Endothelial cell of umbilical vein (primary cell): ENCODE results near the gene PKDCC. TPM values are rescaled to one million over a fixed set of nuclear protein-coding genes. Genes with fewer than 3 reads are reported as not detected.

ENCODE experiments used
- BruUV-seq: library from RNA; stranded (reverse); fragments of 400-500 nt; replicated peaks from 2 replicates; lab custom pipeline; 2021; lab: Mats Ljungman, UMichigan
- CTCF ChIA-PET: fragments of 300-600, 350-600 bp; sonication (Branson Sonifier 250); formaldehyde crosslinking; loops from one replicate; lab custom pipeline; 2021; ENCODE audit warnings: antibody characterized with exemption, inconsistent platforms; lab: Charles Lee
- POLR2A ChIA-PET: fragments of 300-600, 350-600 bp; sonication (Branson Sonifier 250); formaldehyde crosslinking; loops from one replicate; lab custom pipeline; 2021; ENCODE audit warnings: antibody characterized with exemption, inconsistent platforms; lab: Charles Lee
- DNase-seq: peaks from one replicate; pipeline ENCODE4 v3.0.0-alpha.2; 2011; ENCODE audit warnings: low read depth, low spot score
- FAIRE-seq: peaks from 2 replicates; lab custom pipeline; 2011; peaks lifted over from hg19 to GRCh38; lab: Jason Lieb, UNC
- H2AFZ ChIP-seq: 2 replicates; pipeline ENCODE4 v1.6.0; 2012; ENCODE audit warnings: low read depth, low read length, control low read depth, inconsistent platforms
- H3K27ac ChIP-seq: 2 replicates; pipeline ENCODE4 v1.5.1; 2011; ENCODE audit warnings: low read depth, mild to moderate bottlenecking, control low read depth, low read length, moderate library complexity; ENCODE audit not compliant: insufficient read depth
- H3K27me3 ChIP-seq, 2 experiments: 2 replicates each; pipeline versions ENCODE4 v1.6.0 to v1.6.1; 2011; ENCODE audit warnings: low read length in 2 of 2, mixed read lengths in 1 of 2; ENCODE audit not compliant: control insufficient read depth in 2 of 2, insufficient read depth in 2 of 2
- H3K36me3 ChIP-seq, 2 experiments: 2 replicates in 1 of 2; 3 replicates in 1 of 2; pipeline ENCODE4 v1.5.1; 2011; ENCODE audit warnings: low read length in 2 of 2, mild to moderate bottlenecking in 1 of 2, moderate library complexity in 1 of 2; ENCODE audit not compliant: control insufficient read depth in 2 of 2, insufficient read depth in 2 of 2; ENCODE audit errors: extremely low read depth in 1 of 2
- H3K4me1 ChIP-seq: 3 replicates; pipeline ENCODE4 v1.5.1; 2011; ENCODE audit warnings: mild to moderate bottlenecking, low read length; ENCODE audit not compliant: control insufficient read depth, insufficient read depth; ENCODE audit errors: extremely low read depth
- H3K4me2 ChIP-seq: 2 replicates; pipeline ENCODE4 v1.6.1; 2011; ENCODE audit warnings: low read length, control low read depth, mixed read lengths; ENCODE audit not compliant: insufficient read depth
- H3K4me3 ChIP-seq, 3 experiments: fragments of 200-600 bp in 1 of 3; sonication (generic), shearing (Covaris generic) in 1 of 3; replicated peaks in 1 of 3; 2 replicates each; pipeline ENCODE4 v1.5.1; 2011 to 2016; ENCODE audit warnings: control low read depth in 3 of 3, low read length in 3 of 3, mild to moderate bottlenecking in 2 of 3, inconsistent platforms in 1 of 3, low read depth in 1 of 3, moderate library complexity in 1 of 3; ENCODE audit not compliant: insufficient read depth in 1 of 3
- H3K79me2 ChIP-seq: 2 replicates; pipeline ENCODE4 v1.6.0; 2012; ENCODE audit warnings: low read length, inconsistent platforms; ENCODE audit not compliant: control insufficient read depth, insufficient read depth
- H3K9ac ChIP-seq: replicated peaks from 2 replicates; pipeline ENCODE3; 2011; ENCODE audit warnings: low read length, control low read depth; ENCODE audit not compliant: insufficient read depth; ENCODE audit errors: extremely low read depth
- H3K9me1 ChIP-seq: replicated peaks from 3 replicates; pipeline ENCODE4 v1.6.0; 2011; ENCODE audit warnings: mild to moderate bottlenecking, low read length; ENCODE audit not compliant: control insufficient read depth, insufficient read depth; ENCODE audit errors: extremely low read depth
- H3K9me3 ChIP-seq: replicated peaks from 2 replicates; pipeline ENCODE4 v1.5.1; 2012; ENCODE audit warnings: low read length, inconsistent platforms; ENCODE audit not compliant: control insufficient read depth, insufficient read depth
- H4K20me1 ChIP-seq: replicated peaks from 2 replicates; pipeline ENCODE3; 2011; ENCODE audit warnings: mild to moderate bottlenecking, low read length; ENCODE audit not compliant: control insufficient read depth, insufficient read depth; ENCODE audit errors: extremely low read depth
- FOS ChIP-seq: IDR thresholded peaks from 2 replicates; pipeline ENCODE4 v1.6.1; 2011; ENCODE audit warnings: mild to moderate bottlenecking, low read length, moderate library complexity, borderline replicate concordance; ENCODE audit not compliant: insufficient read depth
- JUN ChIP-seq: IDR thresholded peaks from 2 replicates; pipeline ENCODE4 v1.6.1; 2011; ENCODE audit warnings: borderline replicate concordance, low read depth; ENCODE audit not compliant: insufficient read length, insufficient read depth
- MYC ChIP-seq: IDR thresholded peaks from one replicate; pipeline ENCODE4 v1.6.1; 2011; ENCODE audit warnings: mild to moderate bottlenecking, low read depth, low read length
- POLR2A ChIP-seq: IDR thresholded peaks from 2 replicates; pipeline ENCODE4 v1.6.1; 2012; ENCODE audit warnings: low read depth, mild to moderate bottlenecking, control low read depth, low read length
- POLR2AphosphoS5 ChIP-seq: IDR thresholded peaks from 2 replicates; pipeline ENCODE4 v1.6.1; 2012; ENCODE audit warnings: low read depth, mild to moderate bottlenecking, control low read depth, low read length, moderate library complexity; ENCODE audit not compliant: insufficient read depth
- dilution Hi-C: fragments of 300-500 bp; cut with MboI; formaldehyde crosslinking; loops from one replicate; pipeline ENCODE4 v1.15.0; 2019; ENCODE audit warnings: low sequenced_read_pairs; ENCODE audit not compliant: extremely low pct_ligation_motif_present
- intact Hi-C: fragments of 100-400 bp; cut with micrococcal nuclease; formaldehyde crosslinking; loops from one replicate; pipeline ENCODE4 v1.10.0; 2022
- polyA plus RNA-seq, 4 experiments: library from polyadenylated mRNA; depleted of rRNA in 3 of 4; stranded (reverse) in 3 of 4; unstranded in 1 of 4; fragments of >200 nt; gene quantifications; 2 replicates each; pipeline versions ENCODE4 v1.2.1 to v1.2.3, GENCODE V29; 2011 to 2012; ENCODE audit warnings: missing spikeins in 1 of 4
- total RNA-seq: library from RNA; stranded (reverse); gene quantifications from 2 replicates; pipeline ENCODE4 v1.2.3, GENCODE V29; 2021
- TF ChIP-seq, protein P1 (sequence below): IDR thresholded peaks from 2 replicates; pipeline ENCODE4 v1.6.1; 2011; ENCODE audit not compliant: insufficient read depth, insufficient read length

PKDCC gene
- total and polyA plus RNA-seq, 2 donors (not counting 3 experiments of a cell fraction or from before 2014, with no cell fraction given) = 3.0 to 5.9 TPM

DNA sequence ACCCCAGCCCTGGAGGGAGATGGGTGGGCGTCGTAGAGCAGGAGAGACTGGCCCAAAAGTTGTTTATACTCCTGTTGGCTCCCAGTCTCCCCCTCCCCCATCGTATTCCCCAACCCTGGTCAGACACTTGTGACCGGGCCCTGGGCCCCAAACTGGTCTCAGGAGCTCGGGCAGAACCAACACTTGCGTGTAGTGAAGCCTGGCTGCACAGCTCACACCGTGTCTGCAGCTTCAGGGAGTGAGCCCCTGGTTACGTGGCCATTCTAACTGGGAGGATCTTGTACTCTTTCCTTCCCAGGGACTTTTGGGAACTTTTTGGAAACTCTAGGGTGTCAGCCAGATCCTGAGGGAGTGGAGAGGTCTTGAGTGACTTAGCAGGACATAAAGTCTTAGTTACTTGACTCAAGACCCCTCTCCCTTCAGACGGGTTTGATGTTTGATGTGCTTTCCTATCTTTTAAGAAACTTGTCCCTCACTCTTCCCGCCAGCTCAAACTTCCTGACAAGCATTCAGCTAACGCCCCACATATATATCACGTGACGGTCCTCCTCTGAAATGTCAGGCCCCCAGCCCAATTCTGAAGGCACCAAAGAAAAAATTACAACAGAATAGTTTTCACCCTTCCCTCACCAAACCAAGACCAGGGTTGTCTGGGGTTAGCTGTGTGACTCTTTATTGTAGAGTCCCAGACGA, 2.3 kb downstream of the PKDCC start:
- intact Hi-C loops (no loop called here), dilution Hi-C loops (no loop called here)
- Histone ChIP-seq H3K79me2 (no peaks in the 10 kb centered on the region), H2AFZ (no peak overlapping the region), H3K4me1 (peaks cover 9% of the 10 kb centered on the region), H3K27me3 (peaks cover 11 to 14% of the 10 kb centered on the region in 2 experiments), H3K9ac (no peak overlapping the region), H3K9me3 (no peaks in the 10 kb centered on the region), H3K27ac (no peak overlapping the region), H3K9me1 (no peaks in the 10 kb centered on the region), H3K4me3 (no peak overlapping the region), H3K4me2 (no peak overlapping the region), H3K36me3 (no peaks in the 10 kb centered on the region), H4K20me1 (no peaks in the 10 kb centered on the region)
- FAIRE-seq (no peak), DNase-seq (no peak)
- CTCF ChIA-PET = interaction anchor here (0.7 kb wide), 1 partner anchor 180 kb away, joined by 3 read pairs; no protein-coding TSS in a partner anchor
- BruUV-seq = no TSS peak
- TF ChIP-seq POLR2AphosphoS5 (no peak), JUN (no peak), MYC (no peak), POLR2A (no peak)
- TF ChIP-seq, protein P1, sequence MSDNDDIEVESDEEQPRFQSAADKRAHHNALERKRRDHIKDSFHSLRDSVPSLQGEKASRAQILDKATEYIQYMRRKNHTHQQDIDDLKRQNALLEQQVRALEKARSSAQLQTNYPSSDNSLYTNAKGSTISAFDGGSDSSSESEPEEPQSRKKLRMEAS = no peak
- POLR2A ChIA-PET = no interaction called here

DNA sequence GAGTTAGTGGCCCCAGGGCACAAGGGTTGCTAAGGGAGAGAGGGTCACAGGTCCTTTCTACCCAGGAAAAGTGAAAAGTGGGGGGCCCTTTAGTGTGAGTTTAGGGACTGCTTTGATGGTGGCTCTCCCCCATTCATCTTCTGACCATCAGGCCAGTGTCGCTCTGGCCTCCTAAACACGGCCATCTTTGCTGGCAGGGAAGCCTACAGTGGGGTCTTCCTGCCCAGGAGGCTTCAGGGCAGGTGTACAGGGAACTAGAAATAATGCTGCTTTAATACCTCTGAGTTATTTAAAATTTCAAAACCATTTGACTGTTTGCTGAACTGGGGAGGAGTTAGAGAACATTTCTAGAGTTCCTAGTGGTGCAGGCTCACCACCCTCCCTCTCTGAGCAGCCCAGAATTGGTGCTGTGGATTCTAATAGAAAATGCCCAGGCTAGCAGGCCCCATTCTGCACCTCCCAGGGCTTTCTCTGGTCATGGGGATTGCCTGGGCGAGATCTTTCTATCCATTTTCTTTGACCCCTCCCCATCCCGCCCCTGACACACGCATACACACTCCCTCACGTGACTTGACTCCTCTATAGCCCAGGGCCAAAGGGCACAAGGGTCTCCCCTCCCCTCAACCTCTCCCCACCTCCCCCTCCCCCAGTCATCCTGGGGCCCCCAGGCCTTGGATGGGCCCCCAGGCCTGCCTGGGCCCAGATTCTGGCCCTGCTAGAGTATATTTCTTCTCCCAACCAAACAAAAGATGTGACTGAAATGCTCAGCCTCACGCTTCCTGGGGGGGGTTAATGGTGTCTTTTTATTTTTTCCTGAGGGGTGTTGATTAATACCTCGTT, 3.1 kb downstream of the PKDCC start:
- intact Hi-C loops = no loop called here
- Histone ChIP-seq H3K9ac (no peak overlapping the region), H3K79me2 (no peaks in the 10 kb centered on the region), H3K9me3 (no peaks in the 10 kb centered on the region), H3K27me3 (peaks cover 8 to 12% of the 10 kb centered on the region in 2 experiments), H4K20me1 (no peaks in the 10 kb centered on the region), H3K4me1 (peaks cover 9% of the 10 kb centered on the region), H3K9me1 (no peaks in the 10 kb centered on the region), H3K4me2 (no peak overlapping the region), H3K4me3 (no peak overlapping the region), H3K27ac (no peak overlapping the region), H3K36me3 (no peaks in the 10 kb centered on the region), H2AFZ (no peak overlapping the region)
- DNase-seq = no peak
- ChIA-PET POLR2A (no interaction called here), CTCF (interaction anchor here (0.7 kb wide), 1 partner anchor 181 kb away, joined by 3 read pairs; no protein-coding TSS in a partner anchor)
- no peak for TF ChIP-seq POLR2A
- no peak for TF ChIP-seq JUN
- no peak for TF ChIP-seq POLR2AphosphoS5
- TF ChIP-seq, protein P1 = no peak
- TF ChIP-seq FOS = no peak
- no TSS peak for BruUV-seq
- dilution Hi-C loops = no loop called here
- FAIRE-seq = no peak
